ENCODE data around the gene CST11.

GRCh38 chr20:23438661-23439060 is 14.0 kb downstream of the CST11 start:
- TF ChIP-seq FOXA1 (IDR thresholded peaks at IDR 0.05): no peak
- no peak for TF ChIP-seq ZNF384 (IDR thresholded peaks at IDR 0.05)
- no peak for TF ChIP-seq BHLHE40 (IDR thresholded peaks at IDR 0.05; ENCODE audit: borderline replicate concordance)
- TF ChIP-seq SUZ12 (IDR thresholded peaks at IDR 0.05): no peak
- TF ChIP-seq FOXK2 (IDR thresholded peaks at IDR 0.05): no peak
- TF ChIP-seq SP1 (IDR thresholded peaks at IDR 0.05): no peak
